ENCODE data around the gene ZCCHC14. TPM values are rescaled to one million over a fixed set of nuclear protein-coding genes. Genes with fewer than 3 reads are reported as not detected.

Gene ZCCHC14
- total RNA-seq, 1 donor from 2014 or later = 42.4 TPM

GRCh38 chr16:87426423-87427215 lies 66.2 kb downstream of the ZCCHC14 start:
- peaks cover 19% of the 10 kb centered on the region for H3K36me3 Mint-ChIP-seq (ENCODE audit: insufficient read depth)
- TF ChIP-seq CTCF (IDR thresholded peaks at IDR 0.05; ENCODE audit: unreplicated experiment) = no peak
- no peaks in the 10 kb centered on the region for H3K4me1 Mint-ChIP-seq (ENCODE audit: low read depth)
- DNase-seq (ENCODE audit: low spot score, unreplicated experiment) = no peak
- H3K9me3 Mint-ChIP-seq (ENCODE audit: low read depth) = no peaks in the 10 kb centered on the region
- H3K27me3 Mint-ChIP-seq = no peaks in the 10 kb centered on the region
- H3K4me3 Mint-ChIP-seq (ENCODE audit: low read depth) = no peak overlapping the region
- H3K27ac Mint-ChIP-seq = peak overlapping the region; percentile 5

- no peaks in the 10 kb centered on the region for H3K9me3 Mint-ChIP-seq (ENCODE audit: low read depth)
- no peaks in the 10 kb centered on the region for H3K27me3 Mint-ChIP-seq
- DNase-seq (ENCODE audit: low spot score, unreplicated experiment) = no peak
- H3K4me1 Mint-ChIP-seq (ENCODE audit: low read depth) = no peaks in the 10 kb centered on the region
- peaks cover 22% of the 10 kb centered on the region for H3K36me3 Mint-ChIP-seq (ENCODE audit: insufficient read depth)
- H3K27ac Mint-ChIP-seq = no peak overlapping the region
- no peak overlapping the region for H3K4me3 Mint-ChIP-seq (ENCODE audit: low read depth)
- TF ChIP-seq CTCF (IDR thresholded peaks at IDR 0.05; ENCODE audit: unreplicated experiment) = no peak
These were observed 66.9 kb downstream of the ZCCHC14 start for GRCh38 chr16:87425941-87426340.

GRCh38 chr16:87424266-87424665 lies 68.6 kb downstream of the ZCCHC14 start:
- no peak overlapping the region for H3K4me3 Mint-ChIP-seq (ENCODE audit: low read depth)
- H3K27me3 Mint-ChIP-seq = no peaks in the 10 kb centered on the region
- H3K36me3 Mint-ChIP-seq (ENCODE audit: insufficient read depth) = peaks cover 19% of the 10 kb centered on the region
- no peak for TF ChIP-seq CTCF (IDR thresholded peaks at IDR 0.05; ENCODE audit: unreplicated experiment)
- H3K9me3 Mint-ChIP-seq (ENCODE audit: low read depth) = no peaks in the 10 kb centered on the region
- no peak overlapping the region for H3K27ac Mint-ChIP-seq
- DNase-seq (ENCODE audit: low spot score, unreplicated experiment) = no peak
- no peaks in the 10 kb centered on the region for H3K4me1 Mint-ChIP-seq (ENCODE audit: low read depth)

- Mint-ChIP-seq H3K4me3 (ENCODE audit: low read depth) (no peak overlapping the region), H3K4me1 (ENCODE audit: low read depth) (no peaks in the 10 kb centered on the region), H3K27me3 (no peaks in the 10 kb centered on the region), H3K9me3 (ENCODE audit: low read depth) (no peaks in the 10 kb centered on the region), H3K27ac (no peak overlapping the region), H3K36me3 (ENCODE audit: insufficient read depth) (peaks cover 19% of the 10 kb centered on the region)
- DNase-seq (ENCODE audit: low spot score, unreplicated experiment) = no peak
- no peak for TF ChIP-seq CTCF (IDR thresholded peaks at IDR 0.05; ENCODE audit: unreplicated experiment)
These were observed 69.4 kb downstream of the ZCCHC14 start for GRCh38 chr16:87423429-87423828.

GRCh38 chr16:87422106-87422505 lies 70.7 kb downstream of the ZCCHC14 start:
- no peak overlapping the region for H3K4me3 Mint-ChIP-seq (ENCODE audit: low read depth)
- no peak for DNase-seq (ENCODE audit: low spot score, unreplicated experiment)
- no peaks in the 10 kb centered on the region for H3K27me3 Mint-ChIP-seq
- H3K4me1 Mint-ChIP-seq (ENCODE audit: low read depth) = no peaks in the 10 kb centered on the region
- no peak for TF ChIP-seq CTCF (IDR thresholded peaks at IDR 0.05; ENCODE audit: unreplicated experiment)
- peaks cover 20% of the 10 kb centered on the region for H3K36me3 Mint-ChIP-seq (ENCODE audit: insufficient read depth)
- no peak overlapping the region for H3K27ac Mint-ChIP-seq
- H3K9me3 Mint-ChIP-seq (ENCODE audit: low read depth) = no peaks in the 10 kb centered on the region

Measured in progenitor cell of endocrine pancreas (in vitro differentiated cells).